ENCODE data around the gene TREM1.

The TREM1 gene

GRCh38 chr6:41332842-41333736, 46.6 kb upstream of the TREM1 start:
- H3K27ac ChIP-seq (replicated peaks): no peak overlapping the region
- H3K4me3 ChIP-seq (replicated peaks; ENCODE audit: insufficient read depth, low read length): no peak overlapping the region
- no peaks in the 10 kb centered on the region for H3K27me3 ChIP-seq (ENCODE audit: insufficient read depth, poor library complexity, severe bottlenecking)
- no peak for DNase-seq (ENCODE audit: low read depth in 1 of 2, low spot score in 1 of 2)
- TF ChIP-seq GABPA (IDR thresholded peaks at IDR 0.05; ENCODE audit: low read depth) (no peak), REST (IDR thresholded peaks at IDR 0.05; ENCODE audit: insufficient replicate concordance, low read depth) (no peak), CTCF (IDR thresholded peaks at IDR 0.05; ENCODE audit: insufficient read depth, low read length) (no peak), SPI1 (IDR thresholded peaks at IDR 0.05; ENCODE audit: borderline replicate concordance, low read depth) (no peak), POLR2AphosphoS5 (IDR thresholded peaks at IDR 0.05; ENCODE audit: low read depth) (no peak)

GRCh38 chr6:41332241-41332640, 45.8 kb upstream of the TREM1 start:
- no peak overlapping the region for H3K27ac ChIP-seq (replicated peaks)
- no peaks in the 10 kb centered on the region for H3K27me3 ChIP-seq (ENCODE audit: insufficient read depth, poor library complexity, severe bottlenecking)
- no peak for DNase-seq (ENCODE audit: low read depth in 1 of 2, low spot score in 1 of 2)
- no peak for TF ChIP-seq POLR2AphosphoS5 (IDR thresholded peaks at IDR 0.05; ENCODE audit: low read depth)
- no peak for TF ChIP-seq GABPA (IDR thresholded peaks at IDR 0.05; ENCODE audit: low read depth)
- TF ChIP-seq REST (IDR thresholded peaks at IDR 0.05; ENCODE audit: insufficient replicate concordance, low read depth): no peak
- TF ChIP-seq SPI1 (IDR thresholded peaks at IDR 0.05; ENCODE audit: borderline replicate concordance, low read depth): no peak
- no peak for TF ChIP-seq CTCF (IDR thresholded peaks at IDR 0.05; ENCODE audit: insufficient read depth, low read length)
- no peak overlapping the region for H3K4me3 ChIP-seq (replicated peaks; ENCODE audit: insufficient read depth, low read length)

GRCh38 chr6:41331401-41332150, 45.1 kb upstream of the TREM1 start:
- Histone ChIP-seq H3K4me3 (replicated peaks; ENCODE audit: insufficient read depth, low read length) (no peak overlapping the region), H3K27ac (replicated peaks) (no peak overlapping the region), H3K27me3 (ENCODE audit: insufficient read depth, poor library complexity, severe bottlenecking) (peaks cover 4% of the 10 kb centered on the region)
- no peak for TF ChIP-seq CTCF (IDR thresholded peaks at IDR 0.05; ENCODE audit: insufficient read depth, low read length)
- no peak for TF ChIP-seq SPI1 (IDR thresholded peaks at IDR 0.05; ENCODE audit: borderline replicate concordance, low read depth)
- no peak for TF ChIP-seq REST (IDR thresholded peaks at IDR 0.05; ENCODE audit: insufficient replicate concordance, low read depth)
- TF ChIP-seq POLR2AphosphoS5 (IDR thresholded peaks at IDR 0.05; ENCODE audit: low read depth): no peak
- TF ChIP-seq GABPA (IDR thresholded peaks at IDR 0.05; ENCODE audit: low read depth): no peak
- no peak for DNase-seq (ENCODE audit: low read depth in 1 of 2, low spot score in 1 of 2)

Measured in HL-60 (cell line).